Measurements from ENCODE around the gene ACSM3.

ACSM3 gene

GRCh38 chr16:20774703-20775362, 11.0 kb downstream of the ACSM3 start:
- ChIA-PET CTCF (interaction anchor here (0.6 to 5.6 kb wide), 9 partner anchors 8 to 327 kb away, joined by 3 to 41 read pairs (median 3); partner anchors contain the start of gene ACSM3), POLR2A (no interaction called here)
- no peak overlapping the region for H3K4me3 ChIP-seq (ENCODE audit: low read depth, low read length)
- peak; percentile 2 for DNase-seq (ENCODE audit: low read depth, low spot score)
- TF ChIP-seq CTCF (IDR thresholded peaks at IDR 0.05; ENCODE audit: insufficient read depth, low read length, missing control alignments) = peak; percentile 87

- ChIA-PET CTCF (no interaction called here), POLR2A (no interaction called here)
- H3K4me3 ChIP-seq (ENCODE audit: low read depth, low read length) = no peak overlapping the region
- TF ChIP-seq CTCF (IDR thresholded peaks at IDR 0.05; ENCODE audit: insufficient read depth, low read length, missing control alignments) = no peak
- no peak for DNase-seq (ENCODE audit: low read depth, low spot score)
Observed at GRCh38 chr16:20781697-20782096, 17.9 kb downstream of the ACSM3 start.

- no peak overlapping the region for H3K4me3 ChIP-seq (ENCODE audit: low read depth, low read length)
- POLR2A ChIA-PET = no interaction called here
- CTCF ChIA-PET = no interaction called here
- TF ChIP-seq CTCF (IDR thresholded peaks at IDR 0.05; ENCODE audit: insufficient read depth, low read length, missing control alignments) = no peak
- DNase-seq (ENCODE audit: low read depth, low spot score) = no peak
Observed at GRCh38 chr16:20782470-20782869, 18.7 kb downstream of the ACSM3 start.

GRCh38 chr16:20784204-20784603, 20.4 kb downstream of the ACSM3 start:
- no peak for DNase-seq (ENCODE audit: low read depth, low spot score)
- no peak overlapping the region for H3K4me3 ChIP-seq (ENCODE audit: low read depth, low read length)
- CTCF ChIA-PET = interaction anchor here (6.2 kb wide), 1 partner anchor 9 kb away, joined by 41 read pairs; no protein-coding TSS in a partner anchor
- POLR2A ChIA-PET = no interaction called here
- TF ChIP-seq CTCF (IDR thresholded peaks at IDR 0.05; ENCODE audit: insufficient read depth, low read length, missing control alignments) = no peak

- DNase-seq (ENCODE audit: low read depth, low spot score) = no peak
- TF ChIP-seq CTCF (IDR thresholded peaks at IDR 0.05; ENCODE audit: insufficient read depth, low read length, missing control alignments) = no peak
- no peak overlapping the region for H3K4me3 ChIP-seq (ENCODE audit: low read depth, low read length)
- POLR2A ChIA-PET = no interaction called here
- CTCF ChIA-PET = interaction anchor here (2.1 to 6.2 kb wide), 2 partner anchors 10 to 14 kb away, joined by 12 to 41 read pairs; no protein-coding TSS in a partner anchor
Observed at GRCh38 chr16:20789130-20789529, 25.3 kb downstream of the ACSM3 start.

GRCh38 chr16:20791923-20792612, 28.3 kb downstream of the ACSM3 start:
- H3K4me3 ChIP-seq (ENCODE audit: low read depth, low read length) = no peak overlapping the region
- DNase-seq (ENCODE audit: low read depth, low spot score) = no peak
- CTCF ChIA-PET = interaction anchor here (0.6 to 3.8 kb wide), 3 partner anchors 13 to 395 kb away, joined by 3 to 21 read pairs (median 3); partner anchors contain the start of genes ERI2 and REXO5
- TF ChIP-seq CTCF (IDR thresholded peaks at IDR 0.05; ENCODE audit: insufficient read depth, low read length, missing control alignments) = no peak
- POLR2A ChIA-PET = no interaction called here
